Liver (tissue), 9 donors: ENCODE data around the gene DUSP23. TPM values are rescaled to one million over a fixed set of nuclear protein-coding genes. Genes with fewer than 3 reads are reported as not detected.

Source experiments
- DNase-seq: peaks from one replicate; pipeline ENCODE4 v3.0.0-alpha.2; 2017; ENCODE audit warnings: low spot score
- H3K27ac ChIP-seq, 2 donors: one replicate each; pipeline ENCODE4 v1.7.0; 2013; ENCODE audit warnings: inconsistent platforms in 2 of 2, low read length in 2 of 2, control low read depth in 1 of 2, low read depth in 1 of 2, mild to moderate bottlenecking in 1 of 2
- H3K27me3 ChIP-seq, 4 donors: one replicate each; pipeline versions ENCODE4 v1.6.1 to v1.7.0; 2013; ENCODE audit warnings: low read length in 3 of 4, inconsistent platforms in 1 of 4, mild to moderate bottlenecking in 1 of 4, moderate library complexity in 1 of 4; ENCODE audit not compliant: control insufficient read depth in 4 of 4, insufficient read depth in 4 of 4
- H3K36me3 ChIP-seq, 4 donors: one replicate each; pipeline versions ENCODE4 v1.6.1 to v1.7.0; 2013; ENCODE audit warnings: low read length in 3 of 4, mild to moderate bottlenecking in 3 of 4, low read depth in 1 of 4, moderate library complexity in 1 of 4; ENCODE audit not compliant: control insufficient read depth in 4 of 4, insufficient read depth in 3 of 4
- H3K4me1 ChIP-seq, 4 donors: one replicate each; pipeline versions ENCODE4 v1.6.1 to v1.7.0; 2013; ENCODE audit warnings: low read length in 3 of 4, mild to moderate bottlenecking in 3 of 4, moderate library complexity in 1 of 4; ENCODE audit not compliant: control insufficient read depth in 4 of 4, insufficient read depth in 4 of 4
- H3K4me3 ChIP-seq, 3 donors: one replicate each; pipeline versions ENCODE4 v1.6.1 to v1.7.0; 2013; ENCODE audit warnings: low read length in 3 of 3, control low read depth in 1 of 3, low read depth in 1 of 3, mild to moderate bottlenecking in 1 of 3
- H3K9ac ChIP-seq, 2 donors: one replicate each; pipeline ENCODE4 v1.7.0; 2013; ENCODE audit warnings: low read length in 2 of 2, mild to moderate bottlenecking in 2 of 2, moderate library complexity in 2 of 2, control low read depth in 1 of 2, low read depth in 1 of 2
- H3K9me3 ChIP-seq, 4 donors: one replicate each; pipeline versions ENCODE4 v1.6.1 to v1.7.0; 2013; ENCODE audit warnings: low read length in 3 of 4; ENCODE audit not compliant: control insufficient read depth in 4 of 4
- EGR1 ChIP-seq, 2 donors: IDR thresholded peaks; 2 replicates each; pipeline ENCODE4 v1.6.1; 2016 to 2018; ENCODE audit warnings: antibody characterized with exemption in 2 of 2, low read depth in 2 of 2
- FOXA1 ChIP-seq: IDR thresholded peaks from 2 replicates; pipeline ENCODE4 v1.6.1; 2016; ENCODE audit warnings: antibody characterized with exemption
- FOXA2 ChIP-seq: IDR thresholded peaks from 2 replicates; pipeline ENCODE4 v1.6.1; 2016; ENCODE audit warnings: antibody characterized with exemption
- HNF4A ChIP-seq, 2 donors: conservative IDR thresholded peaks; 2 replicates each; pipeline ENCODE4 v1.6.1; 2016; ENCODE audit warnings: antibody characterized with exemption in 2 of 2, mild to moderate bottlenecking in 2 of 2
- HNF4G ChIP-seq: IDR thresholded peaks from 2 replicates; pipeline ENCODE4 v1.6.1; 2016; ENCODE audit warnings: antibody characterized with exemption
- JUND ChIP-seq, 2 donors: IDR thresholded peaks; 2 replicates each; pipeline ENCODE4 v1.6.1; 2016; ENCODE audit warnings: antibody characterized with exemption in 2 of 2
- NR2F2 ChIP-seq: IDR thresholded peaks from 2 replicates; pipeline ENCODE4 v1.6.1; 2016; ENCODE audit warnings: antibody characterized with exemption
- RAD21 ChIP-seq, 2 donors: IDR thresholded peaks; 2 replicates each; pipeline ENCODE4 v1.6.1; 2016; ENCODE audit warnings: antibody characterized with exemption in 2 of 2, mild to moderate bottlenecking in 2 of 2
- RXRA ChIP-seq, 2 donors: IDR thresholded peaks; 2 replicates each; pipeline ENCODE4 v1.6.1; 2017 to 2018; ENCODE audit warnings: antibody characterized with exemption in 2 of 2, mild to moderate bottlenecking in 1 of 2
- SP1 ChIP-seq: IDR thresholded peaks from 2 replicates; pipeline ENCODE4 v1.6.1; 2018; ENCODE audit warnings: antibody characterized with exemption, mild to moderate bottlenecking
- TAF1 ChIP-seq: conservative IDR thresholded peaks from 2 replicates; pipeline ENCODE4 v1.6.1; 2016; ENCODE audit warnings: antibody characterized with exemption, mild to moderate bottlenecking
- YY1 ChIP-seq: IDR thresholded peaks from 2 replicates; pipeline ENCODE4 v1.6.1; 2016; ENCODE audit warnings: antibody characterized with exemption, mild to moderate bottlenecking
- WGBS: extraction: QIAGEN DNeasy Blood & Tissue Kit; methylation state at CpG from one replicate; pipeline ENCODE4 v1.1.7; 2013; 5-methylcytosine and 5-hydroxymethylcytosine counted together
- polyA plus RNA-seq, 2 donors: library from polyadenylated mRNA; stranded (reverse) in 1 of 2; unstranded in 1 of 2; fragments of 200-250 nt in 1 of 2; fragments of >200 nt in 1 of 2; fragmentation: Nextera tagmentation in 1 of 2; extraction: Ambion mirVana in 1 of 2; gene quantifications; one replicate each; pipeline versions ENCODE4 v1.2.1 to v1.2.3, GENCODE V29; 2013 to 2015
- total RNA-seq, 2 donors: library from RNA; depleted of rRNA; stranded (reverse); fragments of >200 nt; gene quantifications; one replicate each; pipeline ENCODE4 v1.2.3, GENCODE V29; 2014
- TF ChIP-seq, protein P1 (sequence below): IDR thresholded peaks from 2 replicates; pipeline ENCODE4 v1.6.1; 2016; ENCODE audit warnings: antibody characterized with exemption
- TF ChIP-seq, protein P2 (sequence below): fragments of 150-350 bp; IDR thresholded peaks from 2 replicates; pipeline ENCODE4 v1.5.1; 2017; ENCODE audit warnings: improper control_type of control experiment, low read depth, low read length; ENCODE audit not compliant: missing input control
- TF ChIP-seq, protein P3 (sequence below): IDR thresholded peaks from 2 replicates; pipeline ENCODE4 v1.6.1; 2016; ENCODE audit warnings: antibody characterized with exemption, mild to moderate bottlenecking
- TF ChIP-seq, protein P4 (sequence below): IDR thresholded peaks from 2 replicates; pipeline ENCODE4 v1.6.1; 2016; ENCODE audit warnings: antibody characterized with exemption
- TF ChIP-seq, protein P5 (sequence below): IDR thresholded peaks from 2 replicates; pipeline ENCODE4 v1.6.1; 2016; ENCODE audit warnings: antibody characterized with exemption
- donor health status: healthy.
- donor health status: healthy.
- donor health status: healthy.
- donor health status: healthy.
- donor health status: healthy.

DUSP23 gene
- total and polyA plus RNA-seq, 4 donors: 26.6 to 192 (median 113) TPM

DNA sequence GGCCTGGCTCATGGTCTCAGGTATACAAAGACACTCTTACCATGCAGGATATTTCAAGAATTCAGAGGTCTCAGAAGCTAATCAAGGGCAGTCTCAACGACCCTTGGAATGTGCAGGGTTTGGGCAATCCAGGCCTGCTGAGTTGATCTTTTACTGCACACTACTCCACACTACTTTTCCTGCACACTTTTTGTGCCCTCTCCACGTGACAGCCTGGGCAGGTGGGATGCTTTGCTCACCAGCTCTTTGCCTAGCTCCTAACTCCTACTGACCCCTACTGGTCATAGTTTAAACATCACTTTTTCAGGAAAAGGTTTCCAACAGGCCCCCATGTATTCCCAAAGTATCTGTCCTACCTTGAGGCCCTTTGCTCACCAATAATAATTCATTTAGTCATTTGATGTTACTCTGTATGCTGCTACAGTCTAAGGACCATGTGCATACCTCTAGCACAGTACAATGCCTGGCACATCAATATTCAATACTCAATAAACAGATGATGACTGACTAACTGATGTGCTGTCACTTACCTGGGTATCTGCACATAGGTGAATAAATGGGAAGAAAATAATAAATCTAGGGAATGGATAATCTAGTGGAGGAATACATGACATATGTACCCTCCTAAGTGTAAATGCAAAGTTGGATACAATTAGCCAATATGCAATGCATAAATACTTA is 9.6 kb downstream of the DUSP23 start:
- Histone ChIP-seq H3K27ac (no peak overlapping the region), H3K4me3 (no peak overlapping the region), H3K9ac (no peak overlapping the region), H3K9me3 (no peaks in the 10 kb centered on the region), H3K36me3 (no peaks in the 10 kb centered on the region), H3K27me3 (no peaks in the 10 kb centered on the region), H3K4me1 (peaks cover 0 to 7% (median 1%) of the 10 kb centered on the region in 4 donors)
- 8% methylated on average over 2 of the region's 2 CpGs for WGBS
- TF ChIP-seq TAF1 (no peak), HNF4A (conservative IDR thresholded peaks at IDR 0.05) (no peak), RAD21 (IDR thresholded peaks at IDR 0.05) (peak; percentile 77 to 90), EGR1 (IDR thresholded peaks at IDR 0.05; ENCODE audit: low read depth in 2 of 2) (no peak), NR2F2 (no peak), SP1 (no peak), HNF4G (no peak), RXRA (IDR thresholded peaks at IDR 0.05) (no peak), JUND (IDR thresholded peaks at IDR 0.05) (no peak), FOXA1 (peak; percentile 9), YY1 (no peak), FOXA2 (no peak)
- TF ChIP-seq, protein P1, sequence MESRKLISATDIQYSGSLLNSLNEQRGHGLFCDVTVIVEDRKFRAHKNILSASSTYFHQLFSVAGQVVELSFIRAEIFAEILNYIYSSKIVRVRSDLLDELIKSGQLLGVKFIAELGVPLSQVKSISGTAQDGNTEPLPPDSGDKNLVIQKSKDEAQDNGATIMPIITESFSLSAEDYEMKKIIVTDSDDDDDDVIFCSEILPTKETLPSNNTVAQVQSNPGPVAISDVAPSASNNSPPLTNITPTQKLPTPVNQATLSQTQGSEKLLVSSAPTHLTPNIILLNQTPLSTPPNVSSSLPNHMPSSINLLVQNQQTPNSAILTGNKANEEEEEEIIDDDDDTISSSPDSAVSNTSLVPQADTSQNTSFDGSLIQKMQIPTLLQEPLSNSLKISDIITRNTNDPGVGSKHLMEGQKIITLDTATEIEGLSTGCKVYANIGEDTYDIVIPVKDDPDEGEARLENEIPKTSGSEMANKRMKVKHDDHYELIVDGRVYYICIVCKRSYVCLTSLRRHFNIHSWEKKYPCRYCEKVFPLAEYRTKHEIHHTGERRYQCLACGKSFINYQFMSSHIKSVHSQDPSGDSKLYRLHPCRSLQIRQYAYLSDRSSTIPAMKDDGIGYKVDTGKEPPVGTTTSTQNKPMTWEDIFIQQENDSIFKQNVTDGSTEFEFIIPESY: no peak
- TF ChIP-seq, protein P2, sequence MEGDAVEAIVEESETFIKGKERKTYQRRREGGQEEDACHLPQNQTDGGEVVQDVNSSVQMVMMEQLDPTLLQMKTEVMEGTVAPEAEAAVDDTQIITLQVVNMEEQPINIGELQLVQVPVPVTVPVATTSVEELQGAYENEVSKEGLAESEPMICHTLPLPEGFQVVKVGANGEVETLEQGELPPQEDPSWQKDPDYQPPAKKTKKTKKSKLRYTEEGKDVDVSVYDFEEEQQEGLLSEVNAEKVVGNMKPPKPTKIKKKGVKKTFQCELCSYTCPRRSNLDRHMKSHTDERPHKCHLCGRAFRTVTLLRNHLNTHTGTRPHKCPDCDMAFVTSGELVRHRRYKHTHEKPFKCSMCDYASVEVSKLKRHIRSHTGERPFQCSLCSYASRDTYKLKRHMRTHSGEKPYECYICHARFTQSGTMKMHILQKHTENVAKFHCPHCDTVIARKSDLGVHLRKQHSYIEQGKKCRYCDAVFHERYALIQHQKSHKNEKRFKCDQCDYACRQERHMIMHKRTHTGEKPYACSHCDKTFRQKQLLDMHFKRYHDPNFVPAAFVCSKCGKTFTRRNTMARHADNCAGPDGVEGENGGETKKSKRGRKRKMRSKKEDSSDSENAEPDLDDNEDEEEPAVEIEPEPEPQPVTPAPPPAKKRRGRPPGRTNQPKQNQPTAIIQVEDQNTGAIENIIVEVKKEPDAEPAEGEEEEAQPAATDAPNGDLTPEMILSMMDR: peak; percentile 52
- TF ChIP-seq, protein P3, sequence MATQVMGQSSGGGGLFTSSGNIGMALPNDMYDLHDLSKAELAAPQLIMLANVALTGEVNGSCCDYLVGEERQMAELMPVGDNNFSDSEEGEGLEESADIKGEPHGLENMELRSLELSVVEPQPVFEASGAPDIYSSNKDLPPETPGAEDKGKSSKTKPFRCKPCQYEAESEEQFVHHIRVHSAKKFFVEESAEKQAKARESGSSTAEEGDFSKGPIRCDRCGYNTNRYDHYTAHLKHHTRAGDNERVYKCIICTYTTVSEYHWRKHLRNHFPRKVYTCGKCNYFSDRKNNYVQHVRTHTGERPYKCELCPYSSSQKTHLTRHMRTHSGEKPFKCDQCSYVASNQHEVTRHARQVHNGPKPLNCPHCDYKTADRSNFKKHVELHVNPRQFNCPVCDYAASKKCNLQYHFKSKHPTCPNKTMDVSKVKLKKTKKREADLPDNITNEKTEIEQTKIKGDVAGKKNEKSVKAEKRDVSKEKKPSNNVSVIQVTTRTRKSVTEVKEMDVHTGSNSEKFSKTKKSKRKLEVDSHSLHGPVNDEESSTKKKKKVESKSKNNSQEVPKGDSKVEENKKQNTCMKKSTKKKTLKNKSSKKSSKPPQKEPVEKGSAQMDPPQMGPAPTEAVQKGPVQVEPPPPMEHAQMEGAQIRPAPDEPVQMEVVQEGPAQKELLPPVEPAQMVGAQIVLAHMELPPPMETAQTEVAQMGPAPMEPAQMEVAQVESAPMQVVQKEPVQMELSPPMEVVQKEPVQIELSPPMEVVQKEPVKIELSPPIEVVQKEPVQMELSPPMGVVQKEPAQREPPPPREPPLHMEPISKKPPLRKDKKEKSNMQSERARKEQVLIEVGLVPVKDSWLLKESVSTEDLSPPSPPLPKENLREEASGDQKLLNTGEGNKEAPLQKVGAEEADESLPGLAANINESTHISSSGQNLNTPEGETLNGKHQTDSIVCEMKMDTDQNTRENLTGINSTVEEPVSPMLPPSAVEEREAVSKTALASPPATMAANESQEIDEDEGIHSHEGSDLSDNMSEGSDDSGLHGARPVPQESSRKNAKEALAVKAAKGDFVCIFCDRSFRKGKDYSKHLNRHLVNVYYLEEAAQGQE: no peak
- TF ChIP-seq, protein P4, sequence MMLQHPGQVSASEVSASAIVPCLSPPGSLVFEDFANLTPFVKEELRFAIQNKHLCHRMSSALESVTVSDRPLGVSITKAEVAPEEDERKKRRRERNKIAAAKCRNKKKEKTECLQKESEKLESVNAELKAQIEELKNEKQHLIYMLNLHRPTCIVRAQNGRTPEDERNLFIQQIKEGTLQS: no peak
- TF ChIP-seq, protein P5, sequence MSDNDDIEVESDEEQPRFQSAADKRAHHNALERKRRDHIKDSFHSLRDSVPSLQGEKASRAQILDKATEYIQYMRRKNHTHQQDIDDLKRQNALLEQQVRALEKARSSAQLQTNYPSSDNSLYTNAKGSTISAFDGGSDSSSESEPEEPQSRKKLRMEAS: no peak
- no peak for DNase-seq
